HepG2 (cell line): ENCODE data around the gene WDR93. TPM values are rescaled to one million over a fixed set of nuclear protein-coding genes. Genes with fewer than 3 reads are reported as not detected.
"Not testable (repeated sequence)": the region's sequence is repeated elsewhere in the genome, so short reads cannot be mapped to it uniquely, and the experiment has no call there.

Source experiments
- ATAC-seq: fragments of 200-7000 bp; cut with Tn5 transposase; 3 replicates; pipeline ENCODE4 v1.9.1; 2020; ENCODE audit warnings: mild to moderate bottlenecking, moderate library complexity
- BruUV-seq: library from RNA; stranded (reverse); fragments of 400-500 nt; replicated peaks from 2 replicates; lab custom pipeline; 2021; lab: Mats Ljungman, UMichigan
- CTCF ChIA-PET: fragments of 300-600 bp; formaldehyde crosslinking; extraction: SDS; loops from one replicate; lab custom pipeline; 2021; ENCODE audit warnings: low total read pairs, inconsistent platforms, low intra/inter-chr PET ratio; lab: Yijun Ruan, JAX
- POLR2A ChIA-PET: fragments of 350-600 bp; sonication (Branson Sonifier 250); formaldehyde crosslinking; loops from one replicate; lab custom pipeline; 2020; ENCODE audit warnings: antibody characterized with exemption, inconsistent platforms; lab: Yijun Ruan, JAX
- DNase-seq: peaks from one replicate; pipeline ENCODE4 v3.0.0-alpha.2; 2015; ENCODE audit warnings: low spot score
- FAIRE-seq: peaks from 3 replicates; lab custom pipeline; 2011; peaks lifted over from hg19 to GRCh38; lab: Jason Lieb, UNC
- H2AFZ ChIP-seq: one replicate; pipeline ENCODE4 v1.6.1; 2011; ENCODE audit warnings: low read length, inconsistent platforms
- H3K27ac ChIP-seq: fragments of 300-600 bp; 3 replicates; pipeline ENCODE4 v1.8.0; 2011; ENCODE audit warnings: mixed run types, mild to moderate bottlenecking, mixed read lengths, low read length, inconsistent platforms; ENCODE audit not compliant: insufficient read depth; ENCODE audit errors: extremely low read length
- H3K27me3 ChIP-seq, 2 experiments: fragments of 200-600 bp in 1 of 2; 2 replicates in 1 of 2; 3 replicates in 1 of 2; pipeline versions ENCODE4 v1.6.0 to v1.8.0; 2011; ENCODE audit warnings: low read length in 2 of 2, mild to moderate bottlenecking in 2 of 2, moderate library complexity in 2 of 2, inconsistent platforms in 1 of 2; ENCODE audit not compliant: insufficient read depth in 2 of 2, control insufficient read depth in 1 of 2
- H3K36me3 ChIP-seq, 2 experiments: fragments of 200-600 bp in 1 of 2; replicated peaks in 1 of 2; 2 replicates in 1 of 2; 3 replicates in 1 of 2; pipeline versions ENCODE4 v1.5.1 to v1.8.0; 2011; ENCODE audit warnings: low read length in 2 of 2, inconsistent platforms in 1 of 2; ENCODE audit not compliant: insufficient read depth in 2 of 2, control insufficient read depth in 1 of 2
- H3K4me1 ChIP-seq: 2 replicates; pipeline ENCODE4 v1.5.1; 2012; ENCODE audit warnings: low read length, inconsistent platforms; ENCODE audit not compliant: insufficient read depth
- H3K4me2 ChIP-seq: 2 replicates; pipeline ENCODE4 v1.6.0; 2011; ENCODE audit warnings: low read depth, low read length, inconsistent platforms
- H3K4me3 ChIP-seq, 3 experiments: fragments of 200-600 bp in 1 of 3; sonication (generic), shearing (Covaris generic) in 1 of 3; replicated peaks in 1 of 3; 2 replicates each; pipeline ENCODE4 v1.5.1; 2011 to 2016; ENCODE audit warnings: low read length in 3 of 3, inconsistent platforms in 2 of 3, low read depth in 2 of 3, mild to moderate bottlenecking in 2 of 3, control low read depth in 1 of 3, mixed read lengths in 1 of 3; ENCODE audit not compliant: insufficient read depth in 1 of 3
- H3K79me2 ChIP-seq: one replicate; pipeline ENCODE4 v1.6.1; 2011; ENCODE audit warnings: low read length, inconsistent platforms; ENCODE audit not compliant: insufficient read depth
- H3K9ac ChIP-seq: 2 replicates; pipeline ENCODE4 v1.6.0; 2011; ENCODE audit warnings: mild to moderate bottlenecking, low read depth, low read length, inconsistent platforms; ENCODE audit not compliant: insufficient read depth
- H3K9me3 ChIP-seq: 2 replicates; pipeline ENCODE4 v1.5.1; 2012; ENCODE audit warnings: mild to moderate bottlenecking, low read length
- H4K20me1 ChIP-seq: 2 replicates; pipeline ENCODE4 v1.6.0; 2011; ENCODE audit warnings: inconsistent platforms, mild to moderate bottlenecking, low read length, moderate library complexity; ENCODE audit not compliant: insufficient read depth
- ATF2 ChIP-seq: sonication (generic); formaldehyde crosslinking; IDR thresholded peaks from 2 replicates; pipeline ENCODE4 v1.4.0; 2020; ENCODE audit warnings: missing genetic modification reagents
- CHD4 ChIP-seq: fragments of 200-600 bp; sonication (generic); IDR thresholded peaks from 2 replicates; pipeline ENCODE4 v1.7.0; 2017; ENCODE audit warnings: mild to moderate bottlenecking, low read length, borderline replicate concordance
- GATA4 ChIP-seq: sonication (generic); IDR thresholded peaks from 2 replicates; pipeline ENCODE4 v1.6.1; 2016; ENCODE audit warnings: antibody characterized with exemption, low read depth, borderline replicate concordance
- RARA ChIP-seq: IDR thresholded peaks from 2 replicates; pipeline ENCODE4 v1.6.1; 2016; ENCODE audit warnings: missing genetic modification reagents, missing compliant biosample characterization
- RBM39 ChIP-seq: fragments of 200-400 bp; formaldehyde crosslinking; IDR thresholded peaks from one replicate; pipeline ENCODE4 v1.6.1; 2018; ENCODE audit warnings: antibody characterized with exemption, mild to moderate bottlenecking, low read depth, low read length; ENCODE audit not compliant: poor library complexity, severe bottlenecking
- SRF ChIP-seq: IDR thresholded peaks from 2 replicates; pipeline ENCODE4 v1.6.1; 2011; ENCODE audit warnings: mild to moderate bottlenecking, low read depth, low read length, moderate library complexity
- TFE3 ChIP-seq: IDR thresholded peaks from 2 replicates; pipeline ENCODE4 v1.6.1; 2016
- THRA ChIP-seq: sonication (generic); formaldehyde crosslinking; IDR thresholded peaks from 2 replicates; pipeline ENCODE4 v1.4.0; 2020; ENCODE audit warnings: missing genetic modification reagents, borderline replicate concordance
- ZKSCAN8 ChIP-seq: IDR thresholded peaks from 2 replicates; pipeline ENCODE4 v1.6.1; 2016; ENCODE audit warnings: borderline replicate concordance, missing genetic modification reagents, missing compliant biosample characterization
- ZNF432 ChIP-seq: sonication (generic); formaldehyde crosslinking; IDR thresholded peaks from 2 replicates; pipeline ENCODE4 v1.5.0; 2020; ENCODE audit warnings: missing genetic modification reagents, mild to moderate bottlenecking, borderline replicate concordance
- ZNF441 ChIP-seq: sonication (generic); formaldehyde crosslinking; IDR thresholded peaks from 2 replicates; pipeline ENCODE4 v1.7.0; 2021; ENCODE audit warnings: missing genetic modification reagents, borderline replicate concordance
- ZNF546 ChIP-seq: sonication (generic); formaldehyde crosslinking; conservative IDR thresholded peaks from 2 replicates; pipeline ENCODE4 v1.8.1; 2023; ENCODE audit warnings: mild to moderate bottlenecking, missing genetic modification reagents
- ZSCAN20 ChIP-seq: sonication (generic); formaldehyde crosslinking; IDR thresholded peaks from 2 replicates; pipeline ENCODE4 v1.4.0; 2020; ENCODE audit warnings: missing genetic modification reagents, mild to moderate bottlenecking, borderline replicate concordance
- ZSCAN30 ChIP-seq: sonication (generic); formaldehyde crosslinking; IDR thresholded peaks from 2 replicates; pipeline ENCODE4 v1.5.0; 2020; ENCODE audit warnings: mild to moderate bottlenecking, missing genetic modification reagents
- WGBS: methylation state at CpG from one replicate; pipeline ENCODE4 v1.1.6; 2017; ENCODE audit warnings: low lambda C conversion rate; 5-methylcytosine and 5-hydroxymethylcytosine counted together
- in situ Hi-C: cut with HindIII; loops from 2 replicates; pipeline ENCODE4 v1.10.0; 2017; ENCODE audit warnings: low pct_unique_long_range_greater_than_20kb; ENCODE audit not compliant: extremely low pct_ligation_motif_present
- intact Hi-C: fragments of 100-400 bp; cut with micrococcal nuclease; formaldehyde crosslinking; loops from one replicate; pipeline ENCODE4 v1.10.0; 2022; ENCODE audit not compliant: unreplicated experiment
- polyA plus RNA-seq, 8 experiments: library from polyadenylated mRNA; depleted of rRNA in 3 of 8; stranded (reverse) in 7 of 8; unstranded in 1 of 8; fragments of >200 nt; fragmentation: Illumina TruSeq in 4 of 8; extraction: Trizol in 4 of 8; gene quantifications; 2 replicates each; pipeline versions ENCODE4 v1.2.1 to v1.2.3, GENCODE V29; 2011 to 2016; ENCODE audit warnings: low read depth in 4 of 8, missing spikeins in 1 of 8, mixed read lengths in 1 of 8; ENCODE audit not compliant: insufficient read depth in 1 of 8
- total RNA-seq, 5 experiments: library from RNA; depleted of rRNA; stranded (reverse); fragments of >200 nt; fragmentation: Illumina TruSeq; extraction: Trizol; gene quantifications; 2 replicates each; pipeline ENCODE4 v1.2.3, GENCODE V29; 2016; ENCODE audit warnings: low read depth in 1 of 5

WDR93 gene
- total and polyA plus RNA-seq, 2 of the 13 experiments (the other 11 are each of a cell fraction or from before 2014, with no cell fraction given) = 0.07 TPM; not detected in 1

- H3K27me3 ChIP-seq, H3K79me2 ChIP-seq, in situ Hi-C loops, CTCF ChIA-PET, ATAC-seq, H4K20me1 ChIP-seq, BruUV-seq, H3K36me3 ChIP-seq, FAIRE-seq, H3K9me3 ChIP-seq: not testable (repeated sequence)
- Histone ChIP-seq H3K4me1 (peaks cover 25% of the 10 kb centered on the region), H3K9ac (peak overlapping the region; percentile 77), H3K27ac (peak overlapping the region; percentile 68), H3K4me2 (peak overlapping the region; percentile 98), H2AFZ (peak overlapping the region; percentile 79), H3K4me3 (peak overlapping the region; percentile 72 to 83 (median 79))
- 17% methylated on average over 13 of the region's 15 CpGs for WGBS
- TF ChIP-seq ZNF546 (CRISPR knock-in tag) = 0 out of 2 replicates have a peak, but pooled peaks have one; percentile 6
- TF ChIP-seq ZSCAN30 (CRISPR knock-in tag) = 0 out of 2 replicates have a peak, but pooled peaks have one; percentile 19
- TF ChIP-seq ZNF441 = peak; percentile 92
- 0 out of 2 replicates have a peak, but pooled peaks have one; percentile 4 for TF ChIP-seq ZKSCAN8 (CRISPR knock-in tag)
- TF ChIP-seq RBM39 = peak; percentile 46
- TF ChIP-seq TFE3 (CRISPR knock-in tag) = 0 out of 2 replicates have a peak, but pooled peaks have one; percentile 4
- TF ChIP-seq, all 625 proteins: peak for 6; not testable (repeated sequence) for 619
- intact Hi-C loops = loop anchor here (1.0 kb wide), 1 partner anchor 119 kb away; no protein-coding TSS in a partner anchor
- DNase-seq, POLR2A ChIA-PET: not testable (repeated sequence)
These were observed 708 bp upstream of the WDR93 start for GRCh38 chr15:89689930-89690275.

- ATAC-seq (no peak), FAIRE-seq (no peak), DNase-seq (no peak)
- H3K4me2 ChIP-seq = no peak overlapping the region
- intact Hi-C loops (no loop called here), in situ Hi-C loops (no loop called here)
- ChIA-PET POLR2A (no interaction called here), CTCF (no interaction called here)
- no peak overlapping the region for H3K9ac ChIP-seq
- no peaks in the 10 kb centered on the region for H3K9me3 ChIP-seq
- BruUV-seq = no TSS peak
- peaks cover 4% of the 10 kb centered on the region for H3K79me2 ChIP-seq
- no peak overlapping the region for H3K4me3 ChIP-seq
- WGBS = 18% methylated on average over 2 of the region's 2 CpGs
- no peaks in the 10 kb centered on the region for H3K36me3 ChIP-seq
- no peaks in the 10 kb centered on the region; a peak in 1 of 5 replicates for H3K27me3 ChIP-seq
- no peak overlapping the region for H2AFZ ChIP-seq
- peaks cover 37% of the 10 kb centered on the region for H3K4me1 ChIP-seq
- H3K27ac ChIP-seq = no peak overlapping the region
- no peaks in the 10 kb centered on the region for H4K20me1 ChIP-seq
- no peak for TF ChIP-seq CHD4
- no peak for TF ChIP-seq RARA (CRISPR knock-in tag)
- no peak for TF ChIP-seq ATF2 (CRISPR knock-in tag)
- TF ChIP-seq THRA (CRISPR knock-in tag) = no peak
- TF ChIP-seq ZSCAN20 (CRISPR knock-in tag) = no peak
- TF ChIP-seq ZKSCAN8 (CRISPR knock-in tag) = no peak
- no peak for TF ChIP-seq GATA4
- TF ChIP-seq ZNF432 (CRISPR knock-in tag) = no peak
- TF ChIP-seq SRF = no peak
These were observed 2.5 kb downstream of the WDR93 start for GRCh38 chr15:89693091-89693490.
